Endometrial microvascular endothelial cells (primary cell): Measurements from ENCODE around the gene TTC4. TPM values are rescaled to one million over a fixed set of nuclear protein-coding genes. Genes with fewer than 3 reads are reported as not detected.
"Not testable (repeated sequence)": the region's sequence is repeated elsewhere in the genome, so short reads cannot be mapped to it uniquely, and the experiment has no call there.

Experiments
- in situ Hi-C: cut with HindIII; loops from 2 replicates; pipeline ENCODE4 v1.10.0; 2017; ENCODE audit warnings: low sequenced_read_pairs, low pct_unique_long_range_greater_than_20kb; ENCODE audit errors: inconsistent ontology term
- total RNA-seq: library from RNA; depleted of rRNA; stranded (reverse); fragments of >200 nt; gene quantifications from one replicate; pipeline ENCODE4 v1.2.3, GENCODE V29; 2015; ENCODE audit errors: inconsistent ontology term

The TTC4 gene
- total RNA-seq, 1 donor from 2014 or later: 31.1 TPM

DNA sequence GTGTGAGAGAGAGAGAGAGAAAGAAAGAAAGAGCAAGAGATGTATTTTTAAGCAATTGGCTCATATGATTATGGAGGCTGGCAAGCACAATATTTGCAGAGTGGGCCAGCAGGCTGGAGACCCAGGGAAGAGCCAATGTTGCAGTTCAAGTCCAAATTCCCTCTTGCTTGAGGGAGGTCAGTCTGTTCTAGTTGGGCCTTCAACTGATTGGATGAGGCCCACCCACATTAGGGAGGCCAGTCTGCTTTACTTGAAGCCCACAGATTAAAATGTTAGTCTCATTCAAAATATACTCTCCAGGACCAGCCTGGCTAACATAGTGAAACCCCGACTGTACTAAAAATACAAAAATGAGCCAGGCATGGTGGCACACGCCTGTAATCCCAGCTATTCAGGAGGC, 57.3 kb downstream of the TTC4 start:
- in situ Hi-C loops: no loop called here

DNA sequence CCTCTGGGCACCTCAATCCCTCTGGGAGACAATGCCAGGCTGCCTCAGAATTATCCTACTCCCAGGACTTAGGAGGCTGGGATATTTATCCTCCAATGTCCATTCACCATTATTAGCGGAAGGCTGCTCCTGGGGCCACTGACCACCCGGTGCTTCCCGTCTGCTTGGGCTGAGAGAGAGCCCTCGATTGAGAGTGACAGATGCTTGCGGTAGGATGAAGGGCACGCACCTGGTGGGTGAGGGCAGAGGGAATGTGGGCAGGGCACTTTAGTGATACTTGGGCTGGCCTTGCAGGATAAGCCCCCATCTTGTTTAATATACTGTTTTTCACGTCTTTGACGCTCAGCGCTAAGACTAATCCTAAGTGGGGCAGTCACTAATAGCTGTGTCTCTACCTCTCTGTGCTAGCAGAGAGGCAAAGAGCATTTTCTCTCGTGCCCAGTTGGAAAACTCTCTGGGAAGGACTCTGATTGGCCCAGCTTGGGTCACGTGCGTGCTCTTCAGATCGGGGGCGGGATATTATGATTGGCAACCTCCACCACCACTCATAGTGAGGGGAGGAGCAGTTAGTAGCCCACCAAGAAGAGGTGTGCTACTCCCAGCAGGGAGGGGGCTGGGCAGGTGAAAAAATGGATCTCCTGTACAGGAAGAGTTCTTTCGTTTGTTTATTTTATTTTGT, 59.3 kb downstream of the TTC4 start:
- in situ Hi-C loops: no loop called here

DNA sequence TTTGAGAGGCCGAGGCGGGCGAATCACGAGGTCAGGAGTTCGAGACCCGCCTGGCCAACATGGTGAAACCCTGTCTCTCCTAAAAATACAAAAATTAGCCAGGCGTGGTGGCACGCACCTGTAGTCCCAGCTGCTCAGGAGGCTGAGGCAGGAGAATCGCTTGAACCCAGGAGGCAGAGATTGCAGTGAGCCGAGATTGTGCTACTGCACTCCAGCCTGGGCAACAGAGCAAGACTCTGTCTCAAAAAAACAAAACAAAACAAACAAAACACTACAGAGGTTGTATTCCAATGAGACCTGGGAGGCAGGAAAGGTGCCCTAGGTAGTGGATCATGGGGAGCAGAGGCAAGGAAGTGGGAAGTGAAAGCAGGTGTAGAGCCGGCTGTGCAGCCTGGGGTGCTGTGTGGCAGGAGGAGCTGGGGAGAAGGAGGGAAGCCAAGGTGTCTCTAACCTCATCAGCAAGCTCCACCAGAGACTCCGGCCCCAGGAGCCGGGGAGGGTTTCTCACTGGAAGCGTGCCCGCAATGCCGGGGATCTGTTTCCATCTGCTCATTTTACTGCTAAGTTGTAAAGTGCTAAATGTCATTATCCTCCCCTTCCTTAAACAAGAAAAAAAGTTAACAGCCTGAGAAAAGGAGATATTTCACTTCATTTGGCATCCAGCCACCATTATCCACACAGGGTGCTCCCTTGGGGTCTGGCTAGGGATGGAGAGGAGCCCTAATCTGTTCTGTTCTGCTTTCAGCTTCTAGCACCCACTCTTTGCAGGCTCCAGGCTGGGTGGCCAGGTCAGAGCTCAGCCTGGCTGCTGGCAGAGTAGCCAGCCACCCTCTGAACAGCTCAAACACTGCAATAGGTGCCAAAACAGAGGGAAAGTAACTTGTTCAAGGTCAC, 60.4 kb downstream of the TTC4 start:
- in situ Hi-C loops: not testable (repeated sequence)

- in situ Hi-C loops: no loop called here
Measured at GRCh38 chr1:54777011-54777410, 61.4 kb downstream of the TTC4 start.

DNA sequence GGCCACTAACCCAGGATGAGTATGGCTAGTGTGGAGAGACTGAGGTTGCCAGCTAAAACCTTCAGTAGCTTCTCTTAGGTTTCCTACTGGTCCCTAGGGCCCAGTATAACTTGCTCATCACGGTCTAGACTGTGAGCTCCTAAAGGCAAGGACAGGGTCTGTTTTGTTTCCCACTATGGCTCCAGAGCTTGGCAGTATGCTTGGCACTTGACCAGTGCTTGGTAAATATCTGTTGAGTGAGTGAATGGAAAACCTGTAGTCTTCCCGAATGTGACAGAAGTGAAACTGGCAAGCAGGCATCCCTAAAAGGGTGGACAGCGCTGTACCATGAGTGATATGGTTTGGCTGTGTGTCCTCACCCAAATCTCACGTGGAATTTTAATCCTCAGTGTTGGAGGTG, 61.8 kb downstream of the TTC4 start:
- in situ Hi-C loops: no loop called here

DNA sequence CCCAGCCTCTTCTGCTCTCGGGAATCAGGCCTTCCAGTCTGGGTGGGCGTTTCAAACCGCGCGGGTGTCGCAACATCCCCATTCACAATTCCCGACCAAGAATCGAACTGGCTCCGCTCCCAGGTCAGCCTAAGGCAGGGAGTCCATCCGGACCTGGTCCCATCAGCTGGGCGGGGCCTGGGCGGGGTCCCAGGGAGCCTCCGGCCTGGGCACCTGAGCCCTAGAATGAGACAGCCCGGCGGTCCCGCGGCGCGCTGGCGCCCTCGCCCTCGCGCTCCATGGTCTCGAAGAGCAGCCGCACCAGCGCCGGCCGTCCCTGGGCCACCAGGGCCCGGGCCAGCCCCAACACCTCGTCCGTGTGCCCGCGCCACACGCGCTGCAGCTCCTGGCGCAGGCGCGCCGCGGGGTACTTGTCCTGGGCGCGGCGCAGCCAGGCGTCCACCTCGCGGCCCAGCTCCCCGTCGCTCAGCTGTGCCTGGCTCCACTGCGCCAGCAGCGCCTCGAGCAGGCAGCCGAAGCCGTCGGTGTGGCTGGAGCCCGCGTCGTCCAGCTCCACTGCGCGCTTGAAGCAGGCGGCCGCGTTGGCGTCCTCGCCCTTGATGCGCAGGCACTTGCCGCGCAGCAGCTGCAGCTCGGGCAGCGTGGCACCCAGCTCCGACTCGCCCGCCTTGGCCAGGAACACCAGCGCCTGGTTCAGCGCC, 65.5 kb downstream of the TTC4 start:
- in situ Hi-C loops: no loop called here

DNA sequence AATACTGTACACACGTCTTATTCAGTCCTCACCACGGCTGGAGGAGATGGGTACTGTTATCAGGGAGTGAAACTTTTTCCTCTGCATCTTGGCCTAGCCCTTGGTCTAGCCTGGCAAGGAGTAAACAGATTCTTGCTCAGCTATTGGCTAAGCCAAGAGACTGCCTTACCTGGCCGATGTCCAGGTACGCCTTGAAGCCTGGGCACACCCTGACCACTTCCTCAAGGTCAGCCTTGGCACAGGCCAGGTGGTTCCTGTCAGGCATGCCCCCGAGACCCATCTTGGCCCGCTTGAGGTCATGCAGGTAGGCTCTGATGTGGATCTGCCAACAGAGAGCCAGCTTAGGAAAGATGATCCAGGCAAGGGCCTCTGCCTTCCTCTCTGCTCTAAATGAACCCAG, 66.5 kb downstream of the TTC4 start:
- in situ Hi-C loops: no loop called here

- in situ Hi-C loops: no loop called here
Measured at GRCh38 chr1:54782588-54782987, 66.9 kb downstream of the TTC4 start.

GRCh38 chr1:54784066-54784465, 68.4 kb downstream of the TTC4 start:
- in situ Hi-C loops: no loop called here

- in situ Hi-C loops: no loop called here
Measured at GRCh38 chr1:54786778-54787177, 71.1 kb downstream of the TTC4 start.

- in situ Hi-C loops: no loop called here
Measured at GRCh38 chr1:54787604-54788003, 71.9 kb downstream of the TTC4 start.

DNA sequence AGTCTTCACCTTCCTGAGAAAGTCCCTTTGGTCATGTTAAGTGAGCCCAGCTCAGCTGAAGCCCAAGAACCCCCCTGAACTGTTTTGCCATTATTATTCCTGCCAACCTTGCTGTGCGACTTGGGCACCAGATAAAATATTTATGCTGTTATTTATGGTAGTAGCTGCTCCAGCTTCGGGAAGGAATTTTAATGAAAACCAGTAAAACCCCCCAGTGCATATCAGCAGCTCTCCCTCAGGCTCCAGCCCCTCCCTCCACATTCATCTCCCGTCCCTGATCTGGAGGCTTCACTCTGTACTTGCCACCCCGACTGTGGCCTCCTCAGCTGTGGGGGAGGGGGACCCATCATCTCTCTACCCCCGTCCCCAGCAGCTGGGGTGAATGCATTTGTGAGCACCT, 72.8 kb downstream of the TTC4 start:
- in situ Hi-C loops: no loop called here

- in situ Hi-C loops: no loop called here
Measured at GRCh38 chr1:54791880-54792522, 76.3 kb downstream of the TTC4 start.

Other genes starting within 250 kb of the TTC4 start
- 6.4 TPM for gene ACOT11, start 167.6 kb upstream of the TTC4 start, total RNA-seq
- not detected for gene FAM151A, start 92.3 kb upstream of the TTC4 start, total RNA-seq
- gene MROH7, start 74.1 kb upstream of the TTC4 start, total RNA-seq: not detected
- 2.9 TPM for gene PARS2, start 48.7 kb downstream of the TTC4 start, total RNA-seq
- gene TTC22, start 85.5 kb downstream of the TTC4 start, total RNA-seq: not detected
- gene DHCR24, start 171.3 kb downstream of the TTC4 start, total RNA-seq: 55.3 TPM